CD4-positive, CD25-positive, alpha-beta regulatory T cell (primary cell): ENCODE measurements around the gene NUP93. TPM values are rescaled to one million over a fixed set of nuclear protein-coding genes. Genes with fewer than 3 reads are reported as not detected.

Experiments used
- ATAC-seq, 2 donors: fragments of 150-1000 bp; cut with Tn5 transposase; one replicate each; pipeline ENCODE4 v1.10.0; 2021; ENCODE audit warnings: low read depth in 2 of 2, moderate number of reproducible peaks in 2 of 2, moderate library complexity in 1 of 2
- DNase-seq, 3 donors: peaks; one replicate each; pipeline versions ENCODE4 v3.0.0 to v3.0.0-alpha.2; 2012 to 2022; ENCODE audit warnings: mixed read lengths in 1 of 3
- H3K27ac ChIP-seq: one replicate; pipeline ENCODE4 v1.7.0; 2013; ENCODE audit warnings: mild to moderate bottlenecking, low read length; ENCODE audit not compliant: insufficient read depth, poor library complexity, severe bottlenecking
- H3K27me3 ChIP-seq: one replicate; pipeline ENCODE4 v1.7.0; 2013; ENCODE audit warnings: low read length; ENCODE audit not compliant: control insufficient read depth, insufficient read depth
- H3K36me3 ChIP-seq: one replicate; pipeline ENCODE4 v1.7.0; 2013; ENCODE audit warnings: mild to moderate bottlenecking, low read length, moderate library complexity; ENCODE audit not compliant: control insufficient read depth, insufficient read depth
- H3K4me1 ChIP-seq: 2 replicates; pipeline ENCODE4 v1.7.0; 2013; ENCODE audit warnings: mild to moderate bottlenecking, low read length; ENCODE audit not compliant: insufficient read depth, control insufficient read depth, poor library complexity, severe bottlenecking
- H3K4me3 ChIP-seq: one replicate; pipeline ENCODE4 v1.7.0; 2013; ENCODE audit warnings: low read depth, mild to moderate bottlenecking, low read length, moderate library complexity
- H3K9me3 ChIP-seq, 2 experiments: 1 replicate in 1 of 2; 2 replicates in 1 of 2; pipeline ENCODE4 v1.7.0; 2013; ENCODE audit warnings: low read length in 2 of 2, mild to moderate bottlenecking in 1 of 2, moderate library complexity in 1 of 2; ENCODE audit not compliant: control insufficient read depth in 2 of 2
- H3K27ac Mint-ChIP-seq, 3 donors: one replicate each; pipeline ENCODE4 v1.8.0; 2020 to 2022; ENCODE audit warnings: mild to moderate bottlenecking in 3 of 3, mixed read lengths in 3 of 3, moderate library complexity in 2 of 3
- H3K27me3 Mint-ChIP-seq: one replicate; pipeline ENCODE4 v1.8.0; 2022; ENCODE audit warnings: mild to moderate bottlenecking, mixed read lengths
- H3K36me3 Mint-ChIP-seq: one replicate; pipeline ENCODE4 v1.8.0; 2020; ENCODE audit warnings: mixed read lengths
- H3K4me1 Mint-ChIP-seq, 4 donors: one replicate each; pipeline ENCODE4 v1.8.0; 2020 to 2022; ENCODE audit warnings: mixed read lengths in 4 of 4, mild to moderate bottlenecking in 1 of 4
- H3K4me3 Mint-ChIP-seq, 4 donors: one replicate each; pipeline ENCODE4 v1.8.0; 2020 to 2022; ENCODE audit warnings: mild to moderate bottlenecking in 4 of 4, mixed read lengths in 4 of 4, moderate library complexity in 3 of 4
- H3K9me3 Mint-ChIP-seq, 7 donors: one replicate each; pipeline ENCODE4 v1.8.0; 2020 to 2022; ENCODE audit warnings: mixed read lengths in 7 of 7, mild to moderate bottlenecking in 3 of 7, moderate library complexity in 2 of 7
- polyA plus RNA-seq, 4 donors: library from polyadenylated mRNA; unstranded; fragments of 300-500 nt; fragmentation: Illumina TruSeq; gene quantifications; one replicate each; pipeline ENCODE4 v1.2.3, GENCODE V29; 2021
- total RNA-seq: library from RNA; stranded (reverse); gene quantifications from one replicate; pipeline ENCODE4 v1.2.3, GENCODE V29; 2022

NUP93 gene
- total and polyA plus RNA-seq, 5 donors from 2014 or later: 55.0 to 92.7 (median 77.8) TPM

DNA sequence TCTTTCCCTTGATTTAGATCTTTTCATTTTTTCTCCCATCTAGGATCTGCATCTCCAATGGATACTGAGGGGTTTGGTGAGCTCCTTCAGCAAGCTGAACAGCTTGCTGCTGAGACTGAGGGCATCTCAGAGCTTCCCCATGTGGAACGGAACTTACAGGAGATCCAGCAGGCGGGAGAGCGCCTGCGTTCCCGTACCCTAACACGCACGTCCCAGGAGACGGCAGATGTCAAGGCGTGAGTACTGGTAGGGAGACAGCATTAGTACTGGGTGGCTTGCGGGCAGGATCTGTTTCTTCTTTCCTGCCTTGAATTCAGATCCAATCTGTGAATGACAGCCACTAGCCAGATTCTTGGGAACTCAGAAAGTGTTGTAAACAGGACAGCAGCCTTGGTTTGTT is 18.3 kb downstream of the NUP93 start:
- Mint-ChIP-seq H3K4me3 (no peak overlapping the region), H3K9me3 (peaks cover 0 to 1% (median 0%) of the 10 kb centered on the region in 7 donors), H3K27me3 (no peaks in the 10 kb centered on the region), H3K36me3 (peaks cover 39% of the 10 kb centered on the region), H3K27ac (peak overlapping the region in 1 of 3 donors; percentile 30), H3K4me1 (peaks cover 15 to 32% (median 22%) of the 10 kb centered on the region in 4 donors)
- Histone ChIP-seq H3K4me3 (no peak overlapping the region), H3K4me1 (no peaks in the 10 kb centered on the region), H3K9me3 (no peaks in the 10 kb centered on the region), H3K36me3 (peaks cover 24% of the 10 kb centered on the region), H3K27me3 (no peaks in the 10 kb centered on the region), H3K27ac (no peak overlapping the region)
- DNase-seq (no peak), ATAC-seq (no peak)

GRCh38 chr16:56748826-56749225 is 18.9 kb downstream of the NUP93 start:
- peaks cover 24% of the 10 kb centered on the region for H3K36me3 ChIP-seq
- Mint-ChIP-seq H3K4me1 (peaks cover 15 to 29% (median 22%) of the 10 kb centered on the region in 4 donors), H3K4me3 (no peak overlapping the region), H3K9me3 (peaks cover 0 to 5% (median 1%) of the 10 kb centered on the region in 7 donors), H3K27me3 (no peaks in the 10 kb centered on the region), H3K36me3 (peaks cover 46% of the 10 kb centered on the region), H3K27ac (peak overlapping the region in 2 of 3 donors; percentile 23 to 30)
- H3K4me3 ChIP-seq: no peak overlapping the region
- no peaks in the 10 kb centered on the region for H3K9me3 ChIP-seq
- ATAC-seq (no peak), DNase-seq (no peak)
- no peaks in the 10 kb centered on the region for H3K27me3 ChIP-seq
- no peaks in the 10 kb centered on the region for H3K4me1 ChIP-seq
- no peak overlapping the region for H3K27ac ChIP-seq

DNA sequence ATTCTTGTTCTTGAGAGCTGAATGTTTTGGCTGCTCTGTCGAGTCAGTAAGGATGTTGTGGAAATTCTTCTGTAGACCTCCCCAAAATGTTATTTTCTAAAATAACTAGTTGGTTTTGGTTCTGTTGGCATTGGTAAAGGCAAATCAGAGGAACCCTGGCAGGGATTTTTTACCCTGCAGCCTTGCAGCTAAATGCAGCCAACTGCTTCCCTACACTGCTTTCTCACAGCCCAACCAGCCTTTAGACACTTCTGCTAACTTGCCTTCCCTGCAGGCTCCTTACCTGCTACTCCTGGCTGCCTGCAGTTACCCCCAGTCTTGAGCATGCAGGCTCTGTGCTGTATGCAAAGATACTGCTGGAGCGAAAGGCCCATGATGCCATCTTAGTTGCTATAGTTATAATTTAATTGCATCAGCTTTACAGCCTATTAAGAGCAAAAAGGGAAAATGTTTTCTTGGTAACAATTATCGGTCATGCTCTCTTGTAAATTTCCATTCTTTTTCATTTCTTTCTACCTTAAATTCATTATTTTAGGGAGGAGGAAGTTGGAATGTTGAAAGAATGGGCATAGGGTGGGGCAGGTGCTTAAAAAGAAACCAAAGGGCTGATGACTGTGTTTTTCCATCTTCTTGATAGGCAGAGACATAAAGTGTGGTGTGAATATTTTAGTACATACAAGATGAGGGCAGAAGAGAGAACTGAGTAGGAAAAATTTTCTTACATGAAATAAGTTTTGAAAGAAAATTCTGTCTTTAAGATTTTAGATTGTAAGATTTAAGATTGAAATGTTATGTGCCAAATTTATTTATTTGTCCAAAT is 20.0 kb downstream of the NUP93 start:
- no peak overlapping the region for H3K27ac ChIP-seq
- no peak for DNase-seq
- Mint-ChIP-seq H3K9me3 (peaks cover 0 to 7% (median 1%) of the 10 kb centered on the region in 7 donors), H3K4me3 (no peak overlapping the region), H3K27ac (peak overlapping the region in 1 of 3 donors; percentile 16), H3K27me3 (no peaks in the 10 kb centered on the region), H3K36me3 (peaks cover 53% of the 10 kb centered on the region), H3K4me1 (peaks cover 14 to 21% (median 15%) of the 10 kb centered on the region in 4 donors)
- no peaks in the 10 kb centered on the region for H3K4me1 ChIP-seq
- H3K27me3 ChIP-seq: no peaks in the 10 kb centered on the region
- no peak overlapping the region for H3K4me3 ChIP-seq
- no peaks in the 10 kb centered on the region for H3K9me3 ChIP-seq
- H3K36me3 ChIP-seq: peaks cover 27% of the 10 kb centered on the region
- no peak for ATAC-seq

- H3K4me1 Mint-ChIP-seq: peaks cover 9 to 27% (median 17%) of the 10 kb centered on the region in 4 donors
- no peak overlapping the region for H3K4me3 Mint-ChIP-seq
- H3K4me1 ChIP-seq: no peaks in the 10 kb centered on the region
- peaks cover 26% of the 10 kb centered on the region for H3K36me3 ChIP-seq
- no peak overlapping the region for H3K4me3 ChIP-seq
- H3K27me3 Mint-ChIP-seq: no peaks in the 10 kb centered on the region
- H3K36me3 Mint-ChIP-seq: peaks cover 63% of the 10 kb centered on the region
- H3K9me3 ChIP-seq: no peaks in the 10 kb centered on the region
- H3K27ac Mint-ChIP-seq: no peak overlapping the region
- DNase-seq: no peak
- no peaks in the 10 kb centered on the region for H3K27me3 ChIP-seq
- no peak for ATAC-seq
- peaks cover 0 to 9% (median 2%) of the 10 kb centered on the region in 7 donors for H3K9me3 Mint-ChIP-seq
- H3K27ac ChIP-seq: no peak overlapping the region
Observed at GRCh38 chr16:56753410-56753809, 23.5 kb downstream of the NUP93 start.

DNA sequence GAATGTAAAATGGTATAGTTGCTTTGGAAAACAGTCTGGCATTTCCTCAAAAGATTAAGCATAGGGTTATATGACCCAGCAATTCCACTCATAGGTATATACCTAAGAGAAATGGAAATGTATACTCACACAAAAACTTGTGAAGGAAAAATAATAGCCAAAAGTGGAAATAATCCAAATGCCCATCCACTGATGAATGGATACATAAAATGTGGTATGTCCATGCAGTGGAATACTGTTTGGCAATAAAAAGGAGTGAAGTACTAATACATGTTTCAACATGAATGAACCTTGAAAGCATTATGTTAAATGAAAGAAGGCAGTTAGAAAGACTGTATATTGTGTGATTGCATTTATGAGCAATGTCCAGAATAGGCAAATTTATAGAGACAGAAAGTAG is 25.1 kb downstream of the NUP93 start:
- no peaks in the 10 kb centered on the region for H3K4me1 ChIP-seq
- ATAC-seq (no peak), DNase-seq (no peak)
- Mint-ChIP-seq H3K4me1 (peaks cover 5 to 16% (median 12%) of the 10 kb centered on the region in 4 donors), H3K36me3 (peaks cover 63% of the 10 kb centered on the region), H3K4me3 (no peak overlapping the region), H3K9me3 (peaks cover 0 to 9% (median 2%) of the 10 kb centered on the region in 7 donors), H3K27ac (no peak overlapping the region), H3K27me3 (no peaks in the 10 kb centered on the region)
- H3K9me3 ChIP-seq: no peaks in the 10 kb centered on the region
- H3K27ac ChIP-seq: no peak overlapping the region
- no peaks in the 10 kb centered on the region for H3K27me3 ChIP-seq
- no peak overlapping the region for H3K4me3 ChIP-seq
- peaks cover 20% of the 10 kb centered on the region for H3K36me3 ChIP-seq

DNA sequence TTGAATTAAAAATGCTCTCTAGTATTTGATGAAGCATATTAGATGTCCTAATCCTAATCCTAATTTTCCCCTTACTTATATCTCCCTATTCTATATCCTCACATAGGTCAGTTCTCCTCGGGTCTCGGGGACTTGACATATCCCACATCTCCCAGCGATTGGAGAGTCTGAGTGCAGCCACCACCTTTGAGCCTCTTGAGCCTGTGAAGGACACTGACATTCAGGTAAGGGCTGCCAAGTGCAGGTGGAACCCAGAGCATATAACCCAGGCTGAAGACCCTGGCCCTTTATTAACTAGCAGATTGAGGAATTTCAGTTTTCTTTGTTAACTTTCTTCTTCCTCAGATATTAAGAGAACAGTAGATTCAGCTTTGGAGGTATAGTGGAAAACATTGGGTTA is 28.5 kb downstream of the NUP93 start:
- Histone ChIP-seq H3K36me3 (peaks cover 22% of the 10 kb centered on the region), H3K27me3 (no peaks in the 10 kb centered on the region), H3K4me3 (no peak overlapping the region), H3K9me3 (no peaks in the 10 kb centered on the region), H3K27ac (no peak overlapping the region), H3K4me1 (no peaks in the 10 kb centered on the region)
- H3K27me3 Mint-ChIP-seq: no peaks in the 10 kb centered on the region
- H3K4me3 Mint-ChIP-seq: no peak overlapping the region
- H3K27ac Mint-ChIP-seq: no peak overlapping the region
- ATAC-seq (no peak), DNase-seq (no peak)
- H3K9me3 Mint-ChIP-seq: peaks cover 0 to 9% (median 2%) of the 10 kb centered on the region in 7 donors
- peaks cover 5 to 23% (median 15%) of the 10 kb centered on the region in 4 donors for H3K4me1 Mint-ChIP-seq
- peaks cover 48% of the 10 kb centered on the region for H3K36me3 Mint-ChIP-seq

DNA sequence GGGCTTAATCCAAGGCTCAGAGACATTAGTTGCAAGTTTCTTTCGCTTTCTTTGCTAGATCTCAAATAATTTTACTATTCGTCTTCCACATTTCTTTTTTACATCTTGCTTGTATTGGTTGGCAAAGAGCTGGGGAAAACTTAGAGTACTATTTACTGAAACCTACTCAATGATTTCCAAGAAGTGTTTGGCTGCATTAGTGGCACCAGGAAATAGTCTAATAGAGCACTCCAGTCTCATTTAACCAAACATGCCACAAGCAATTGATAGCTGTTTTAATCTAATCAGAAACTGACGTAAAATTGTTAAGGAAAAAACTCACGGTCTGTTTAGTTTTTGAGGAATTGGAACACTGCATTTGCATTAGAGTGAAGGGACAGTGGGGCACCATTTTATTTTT is 29.0 kb downstream of the NUP93 start:
- H3K4me3 ChIP-seq: no peak overlapping the region
- peaks cover 5 to 28% (median 15%) of the 10 kb centered on the region in 4 donors for H3K4me1 Mint-ChIP-seq
- H3K9me3 ChIP-seq: no peaks in the 10 kb centered on the region
- H3K9me3 Mint-ChIP-seq: peaks cover 0 to 6% (median 0%) of the 10 kb centered on the region in 7 donors
- no peaks in the 10 kb centered on the region for H3K27me3 ChIP-seq
- H3K4me1 ChIP-seq: no peaks in the 10 kb centered on the region
- H3K27ac Mint-ChIP-seq: no peak overlapping the region
- no peak for ATAC-seq
- no peaks in the 10 kb centered on the region for H3K27me3 Mint-ChIP-seq
- no peak overlapping the region for H3K4me3 Mint-ChIP-seq
- DNase-seq: no peak
- no peak overlapping the region for H3K27ac ChIP-seq
- peaks cover 21% of the 10 kb centered on the region for H3K36me3 ChIP-seq
- peaks cover 47% of the 10 kb centered on the region for H3K36me3 Mint-ChIP-seq
